HG03571 (cell line): ENCODE measurements around the gene CRY1.
"Not testable (repeated sequence)": the region's sequence is repeated elsewhere in the genome, so short reads cannot be mapped to it uniquely, and the experiment has no call there.

Experiments
- ATAC-seq: cut with Tn5 transposase; IDR thresholded peaks from one replicate; pipeline ENCODE4 v1.9.1; 2021; ENCODE audit not compliant: unreplicated experiment

Gene CRY1

GRCh38 chr12:107073266-107073665 lies 20.1 kb downstream of the CRY1 start:
- ATAC-seq = not testable (repeated sequence)

GRCh38 chr12:107066691-107067090 lies 26.7 kb downstream of the CRY1 start:
- ATAC-seq = no peak

GRCh38 chr12:107064687-107065086 lies 28.7 kb downstream of the CRY1 start:
- ATAC-seq = no peak

GRCh38 chr12:107064243-107064642 lies 29.1 kb downstream of the CRY1 start:
- no peak for ATAC-seq

GRCh38 chr12:107058190-107058589 lies 35.2 kb downstream of the CRY1 start:
- no peak for ATAC-seq

- no peak for ATAC-seq
These were observed 36.1 kb downstream of the CRY1 start for GRCh38 chr12:107057071-107057834.

GRCh38 chr12:107053709-107054108 lies 39.6 kb downstream of the CRY1 start:
- ATAC-seq = no peak

GRCh38 chr12:107045186-107045585 lies 48.2 kb downstream of the CRY1 start:
- ATAC-seq = no peak

GRCh38 chr12:107042801-107043200 lies 50.5 kb downstream of the CRY1 start:
- no peak for ATAC-seq

- no peak for ATAC-seq
These were observed 57.6 kb downstream of the CRY1 start for GRCh38 chr12:107035733-107036132.

GRCh38 chr12:107033758-107034739 lies 59.3 kb downstream of the CRY1 start:
- ATAC-seq = no peak

GRCh38 chr12:107032266-107032665 lies 61.1 kb downstream of the CRY1 start:
- no peak for ATAC-seq

GRCh38 chr12:107031061-107031460 lies 62.3 kb downstream of the CRY1 start:
- ATAC-seq = no peak

GRCh38 chr12:107029081-107029480 lies 64.3 kb downstream of the CRY1 start:
- ATAC-seq = no peak

GRCh38 chr12:107027636-107028053 lies 65.7 kb downstream of the CRY1 start:
- ATAC-seq = no peak

GRCh38 chr12:107026806-107027635 lies 66.3 kb downstream of the CRY1 start:
- no peak for ATAC-seq

- ATAC-seq = not testable (repeated sequence)
These were observed 67.0 kb downstream of the CRY1 start for GRCh38 chr12:107026356-107026755.

- ATAC-seq = no peak
These were observed 67.7 kb downstream of the CRY1 start for GRCh38 chr12:107025671-107026070.

- ATAC-seq = no peak
These were observed 73.8 kb downstream of the CRY1 start for GRCh38 chr12:107019546-107019945.

GRCh38 chr12:107017042-107017441 lies 76.3 kb downstream of the CRY1 start:
- ATAC-seq = no peak

GRCh38 chr12:107014055-107014454 lies 79.3 kb downstream of the CRY1 start:
- no peak for ATAC-seq
